ENCODE data around the gene HSPB8. TPM values are rescaled to one million over a fixed set of nuclear protein-coding genes. Genes with fewer than 3 reads are reported as not detected.

The HSPB8 gene
- total RNA-seq, 4 donors from 2014 or later, result 18.9 to 26.9 (median 23.5) TPM

DNA sequence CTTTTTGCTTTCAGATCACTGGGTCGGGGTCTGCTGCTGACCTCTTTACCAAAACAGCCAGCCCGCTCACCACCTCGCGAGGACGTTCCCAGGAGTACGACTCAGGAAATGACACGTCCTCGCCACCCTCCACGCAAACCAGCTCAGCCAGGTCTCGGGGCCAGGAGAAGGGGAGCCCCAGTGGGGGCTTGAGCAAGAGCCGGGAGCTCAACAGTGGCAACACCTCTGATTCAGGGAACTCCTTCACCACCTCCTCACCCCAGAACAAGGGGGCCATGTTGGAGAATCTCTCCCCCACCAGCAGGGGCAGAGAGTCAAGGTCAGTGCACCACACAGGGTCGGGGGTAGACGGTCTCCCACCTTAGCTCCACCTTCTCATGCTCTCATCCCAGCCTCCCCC lies 33.4 kb upstream of the HSPB8 start:
- TF ChIP-seq CTCF (IDR thresholded peaks at IDR 0.05; ENCODE audit: low read depth), result no peak

GRCh38 chr12:119147847-119148448 lies 30.8 kb upstream of the HSPB8 start:
- TF ChIP-seq CTCF (IDR thresholded peaks at IDR 0.05; ENCODE audit: low read depth), result no peak

DNA sequence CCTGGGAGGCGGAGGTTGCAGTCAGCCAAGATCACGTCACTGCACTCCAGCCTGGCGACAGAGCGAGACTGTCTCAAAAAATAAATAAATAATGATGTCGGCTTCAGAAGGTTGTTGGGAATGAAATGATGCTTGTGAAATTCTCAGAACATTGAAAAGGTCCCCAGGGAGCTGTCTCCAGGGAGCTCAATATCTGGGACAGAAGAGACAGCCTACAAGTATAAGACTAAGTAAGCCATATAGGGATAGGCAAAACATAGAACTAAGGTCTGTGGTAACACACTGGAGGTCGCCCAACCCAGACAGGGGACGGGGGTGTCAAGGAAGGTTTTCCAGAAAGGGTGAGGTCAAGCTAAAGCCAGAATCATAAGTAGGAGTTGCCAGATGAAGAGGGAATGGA lies 29.5 kb upstream of the HSPB8 start:
- TF ChIP-seq CTCF (IDR thresholded peaks at IDR 0.05; ENCODE audit: low read depth), result no peak

DNA sequence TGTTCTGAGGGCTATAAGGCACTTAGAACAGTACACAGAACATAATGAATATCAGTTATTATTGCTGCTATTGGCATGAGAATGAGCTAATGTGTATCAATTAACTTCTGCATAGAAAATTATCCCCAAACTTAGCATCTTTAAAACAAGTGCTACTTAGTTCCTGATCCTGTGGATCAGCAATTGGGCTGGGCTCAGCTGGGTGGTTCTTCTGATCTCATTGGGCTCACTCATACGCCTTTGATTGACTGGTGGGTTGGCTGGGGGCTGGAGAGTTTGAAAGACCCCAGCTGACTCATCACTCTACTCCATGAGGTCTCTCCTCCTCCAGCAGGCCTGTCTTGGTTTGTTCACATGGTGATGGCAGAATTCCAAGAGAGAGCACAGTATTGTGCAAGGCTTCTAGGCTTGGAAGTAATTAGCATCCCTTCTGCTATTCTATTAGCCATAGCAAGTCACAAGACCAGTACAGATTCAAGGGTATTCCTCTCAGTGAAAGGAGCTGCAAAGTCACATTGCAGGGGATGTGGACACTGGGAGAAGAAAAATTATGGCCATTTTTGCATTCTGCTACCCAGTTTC lies 27.2 kb upstream of the HSPB8 start:
- TF ChIP-seq CTCF (IDR thresholded peaks at IDR 0.05; ENCODE audit: low read depth), result no peak

DNA sequence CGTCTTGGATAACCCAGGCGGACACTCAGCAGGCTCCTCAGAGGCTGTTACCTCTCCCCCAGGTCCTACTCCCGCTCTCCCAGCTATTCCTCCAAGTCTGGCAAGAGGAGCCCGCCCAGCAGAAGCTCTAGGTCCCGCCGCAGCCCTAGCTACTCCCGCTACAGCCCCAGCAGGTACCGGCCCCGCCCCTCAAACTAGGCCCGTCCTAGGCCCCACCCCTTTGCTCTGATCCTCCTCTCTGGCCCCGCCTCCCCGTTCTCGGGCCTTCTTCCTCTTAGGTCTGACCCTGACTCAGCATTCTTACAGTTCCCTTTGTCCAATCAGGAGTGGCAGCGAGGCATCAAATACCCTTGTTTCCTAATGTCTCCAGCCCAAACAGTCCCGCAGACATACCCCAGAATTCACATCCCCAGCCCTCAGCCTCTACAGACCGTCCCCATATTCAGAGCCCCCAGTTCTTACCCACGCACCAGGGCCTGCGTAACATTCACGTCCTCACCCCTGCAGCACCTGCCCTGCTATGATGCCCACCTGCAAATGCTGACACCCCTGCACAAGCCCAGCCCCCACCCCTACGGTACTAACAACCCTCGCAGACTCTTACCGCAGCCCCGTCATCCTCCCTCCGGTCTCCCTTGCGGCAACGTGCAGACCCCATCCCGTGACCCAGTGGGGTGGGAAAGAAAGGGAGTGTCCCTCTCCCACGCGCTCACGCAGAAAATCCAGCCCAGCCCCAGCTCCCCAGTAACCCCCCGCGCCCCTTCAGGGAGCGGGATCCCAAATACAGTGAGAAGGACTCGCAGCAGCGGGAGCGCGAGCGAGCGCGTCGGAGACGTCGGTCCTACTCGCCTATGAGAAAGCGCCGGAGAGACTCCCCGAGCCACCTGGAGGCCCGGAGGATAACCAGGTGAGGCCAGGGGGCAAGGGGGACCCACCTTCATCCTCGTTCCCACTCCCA lies 25.0 kb upstream of the HSPB8 start:
- TF ChIP-seq CTCF (IDR thresholded peaks at IDR 0.05; ENCODE audit: low read depth), result no peak

- TF ChIP-seq CTCF (IDR thresholded peaks at IDR 0.05; ENCODE audit: low read depth), result no peak
These were observed 24.3 kb upstream of the HSPB8 start for GRCh38 chr12:119154435-119154818.

- no peak for TF ChIP-seq CTCF (IDR thresholded peaks at IDR 0.05; ENCODE audit: low read depth)
These were observed 22.2 kb upstream of the HSPB8 start for GRCh38 chr12:119156401-119157044.

Measured in subcutaneous adipose tissue (tissue), 4 donors.